ENCODE data around the gene SLAMF7.
"Not testable (repeated sequence)": the region's sequence is repeated elsewhere in the genome, so short reads cannot be mapped to it uniquely, and the experiment has no call there.

SLAMF7 gene

GRCh38 chr1:160772331-160772730 lies 33.3 kb downstream of the SLAMF7 start:
- no peak overlapping the region for H3K4me3 ChIP-seq (ENCODE audit: low read depth, low read length)

GRCh38 chr1:160773093-160773492 lies 34.0 kb downstream of the SLAMF7 start:
- H3K4me3 ChIP-seq (ENCODE audit: low read depth, low read length) = no peak overlapping the region

GRCh38 chr1:160774886-160775719 lies 36.1 kb downstream of the SLAMF7 start:
- no peak overlapping the region for H3K4me3 ChIP-seq (ENCODE audit: low read depth, low read length)

GRCh38 chr1:160776178-160776577 lies 37.1 kb downstream of the SLAMF7 start:
- H3K4me3 ChIP-seq (ENCODE audit: low read depth, low read length) = no peak overlapping the region

GRCh38 chr1:160777486-160778089 lies 38.5 kb downstream of the SLAMF7 start:
- no peak overlapping the region for H3K4me3 ChIP-seq (ENCODE audit: low read depth, low read length)

- H3K4me3 ChIP-seq (ENCODE audit: low read depth, low read length) = no peak overlapping the region
Observed at GRCh38 chr1:160778976-160779375, 39.9 kb downstream of the SLAMF7 start.

- H3K4me3 ChIP-seq (ENCODE audit: low read depth, low read length) = no peak overlapping the region
Observed at GRCh38 chr1:160779626-160780397, 40.8 kb downstream of the SLAMF7 start.

- H3K4me3 ChIP-seq (ENCODE audit: low read depth, low read length) = no peak overlapping the region
Observed at GRCh38 chr1:160780398-160780755, 41.3 kb downstream of the SLAMF7 start.

GRCh38 chr1:160781186-160781766 lies 42.2 kb downstream of the SLAMF7 start:
- no peak overlapping the region for H3K4me3 ChIP-seq (ENCODE audit: low read depth, low read length)

- no peak overlapping the region for H3K4me3 ChIP-seq (ENCODE audit: low read depth, low read length)
Observed at GRCh38 chr1:160781914-160782689, 43.1 kb downstream of the SLAMF7 start.

- H3K4me3 ChIP-seq (ENCODE audit: low read depth, low read length) = not testable (repeated sequence)
Observed at GRCh38 chr1:160782988-160783765, 44.1 kb downstream of the SLAMF7 start.

- H3K4me3 ChIP-seq (ENCODE audit: low read depth, low read length) = no peak overlapping the region
Observed at GRCh38 chr1:160789051-160789701, 50.1 kb downstream of the SLAMF7 start.

- no peak overlapping the region for H3K4me3 ChIP-seq (ENCODE audit: low read depth, low read length)
Observed at GRCh38 chr1:160789702-160790611, 50.9 kb downstream of the SLAMF7 start.

GRCh38 chr1:160794376-160794775 lies 55.3 kb downstream of the SLAMF7 start:
- no peak overlapping the region for H3K4me3 ChIP-seq (ENCODE audit: low read depth, low read length)

GRCh38 chr1:160795951-160796383 lies 56.9 kb downstream of the SLAMF7 start, which contains the start of gene LY9:
Gene LY9 (plus strand): TSS chr1:160796174. CDS start chr1:160796188, 14 bp downstream.
- no peak within 1 kb of the TSS for H3K4me3 ChIP-seq (ENCODE audit: low read depth, low read length)

GRCh38 chr1:160797271-160797709 lies 58.2 kb downstream of the SLAMF7 start:
- H3K4me3 ChIP-seq (ENCODE audit: low read depth, low read length) = no peak overlapping the region

- H3K4me3 ChIP-seq (ENCODE audit: low read depth, low read length) = no peak overlapping the region
Observed at GRCh38 chr1:160797861-160798273, 58.8 kb downstream of the SLAMF7 start.

- no peak overlapping the region for H3K4me3 ChIP-seq (ENCODE audit: low read depth, low read length)
Observed at GRCh38 chr1:160798439-160798838, 59.4 kb downstream of the SLAMF7 start.

All from iPS-11a (cell line).